ENCODE results near the gene BUD31.
A peak's percentile ranks its signal among the peaks of the same experiment; 100 is the strongest.

Gene BUD31

DNA sequence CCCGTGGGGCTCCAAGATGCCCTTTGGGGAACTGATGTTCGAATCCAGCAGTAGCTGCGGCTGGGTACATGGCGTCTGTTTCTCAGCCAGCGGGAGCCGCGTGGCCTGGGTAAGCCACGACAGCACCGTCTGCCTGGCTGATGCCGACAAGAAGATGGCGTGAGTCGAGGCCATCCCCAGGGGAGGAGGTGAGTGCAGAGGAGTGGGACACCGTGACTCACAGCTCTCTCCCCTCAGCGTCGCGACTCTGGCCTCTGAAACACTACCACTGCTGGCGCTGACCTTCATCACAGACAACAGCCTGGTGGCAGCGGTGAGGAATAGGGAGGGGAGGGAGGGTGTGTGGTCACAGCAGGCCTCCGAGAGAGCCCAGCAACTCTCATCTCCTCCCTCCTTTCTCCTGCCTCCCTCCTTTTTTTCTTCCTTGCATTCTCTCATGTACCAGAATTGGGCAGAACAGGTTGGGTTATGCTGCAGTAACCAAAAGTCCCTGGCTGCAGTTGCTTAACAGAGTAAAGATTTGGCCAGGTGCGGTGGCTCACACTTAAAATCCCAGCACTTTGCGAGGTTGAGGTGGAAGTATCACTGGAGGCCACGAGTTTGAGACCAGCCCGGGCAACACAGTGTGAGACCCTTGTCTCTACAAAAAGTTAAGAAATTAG, 17.7 kb upstream of the BUD31 start:
- H3F3A ChIP-seq (ENCODE audit: control insufficient read depth, insufficient read depth) = peaks cover 16% of the 10 kb centered on the region
- peaks cover 11% of the 10 kb centered on the region for H3K79me2 ChIP-seq (ENCODE audit: control insufficient read depth, low read length)
- H3K9me3 ChIP-seq (ENCODE audit: control insufficient read depth, insufficient read depth, low read length) = no peaks in the 10 kb centered on the region
- no peak overlapping the region for H3K4me3 ChIP-seq (ENCODE audit: low read length)
- TF ChIP-seq, protein P1, sequence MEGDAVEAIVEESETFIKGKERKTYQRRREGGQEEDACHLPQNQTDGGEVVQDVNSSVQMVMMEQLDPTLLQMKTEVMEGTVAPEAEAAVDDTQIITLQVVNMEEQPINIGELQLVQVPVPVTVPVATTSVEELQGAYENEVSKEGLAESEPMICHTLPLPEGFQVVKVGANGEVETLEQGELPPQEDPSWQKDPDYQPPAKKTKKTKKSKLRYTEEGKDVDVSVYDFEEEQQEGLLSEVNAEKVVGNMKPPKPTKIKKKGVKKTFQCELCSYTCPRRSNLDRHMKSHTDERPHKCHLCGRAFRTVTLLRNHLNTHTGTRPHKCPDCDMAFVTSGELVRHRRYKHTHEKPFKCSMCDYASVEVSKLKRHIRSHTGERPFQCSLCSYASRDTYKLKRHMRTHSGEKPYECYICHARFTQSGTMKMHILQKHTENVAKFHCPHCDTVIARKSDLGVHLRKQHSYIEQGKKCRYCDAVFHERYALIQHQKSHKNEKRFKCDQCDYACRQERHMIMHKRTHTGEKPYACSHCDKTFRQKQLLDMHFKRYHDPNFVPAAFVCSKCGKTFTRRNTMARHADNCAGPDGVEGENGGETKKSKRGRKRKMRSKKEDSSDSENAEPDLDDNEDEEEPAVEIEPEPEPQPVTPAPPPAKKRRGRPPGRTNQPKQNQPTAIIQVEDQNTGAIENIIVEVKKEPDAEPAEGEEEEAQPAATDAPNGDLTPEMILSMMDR (IDR thresholded peaks at IDR 0.05; ENCODE audit: low read depth, low read length, poor library complexity, severe bottlenecking) = no peak
- no peak for TF ChIP-seq EZH2phosphoT487 (IDR thresholded peaks at IDR 0.05; ENCODE audit: borderline replicate concordance, low read length)
- H4K20me1 ChIP-seq (ENCODE audit: control insufficient read depth, insufficient read depth, low read depth, low read length) = peaks cover 15% of the 10 kb centered on the region; the same call in 1 of the 2 replicates
- peaks cover 19% of the 10 kb centered on the region for H3K4me1 ChIP-seq (ENCODE audit: control insufficient read depth, low read length)
- H3K36me3 ChIP-seq (ENCODE audit: control insufficient read depth, low read length) = peaks cover 94% of the 10 kb centered on the region
- H3K27ac ChIP-seq (ENCODE audit: low read depth, low read length) = no peak overlapping the region
- H3K9me2 ChIP-seq (replicated peaks; ENCODE audit: control insufficient read depth, low read length) = no peaks in the 10 kb centered on the region
- H3K27me3 ChIP-seq (ENCODE audit: control insufficient read depth, low read length) = no peaks in the 10 kb centered on the region
- no peak overlapping the region for H3K4me2 ChIP-seq (ENCODE audit: low read length)

GRCh38 chr7:99392046-99392445, 16.7 kb upstream of the BUD31 start:
- Histone ChIP-seq H3K9me3 (ENCODE audit: control insufficient read depth, insufficient read depth, low read length) (no peaks in the 10 kb centered on the region), H3K36me3 (ENCODE audit: control insufficient read depth, low read length) (peaks cover 93% of the 10 kb centered on the region), H3K9me2 (replicated peaks; ENCODE audit: control insufficient read depth, low read length) (no peaks in the 10 kb centered on the region), H3F3A (ENCODE audit: control insufficient read depth, insufficient read depth) (peaks cover 20% of the 10 kb centered on the region), H3K4me3 (ENCODE audit: low read length) (peak overlapping the region; percentile 75), H4K20me1 (ENCODE audit: control insufficient read depth, insufficient read depth, low read depth, low read length) (peaks cover 18% of the 10 kb centered on the region; the same call in 1 of the 2 replicates), H3K4me2 (ENCODE audit: low read length) (peak overlapping the region; percentile 85), H3K79me2 (ENCODE audit: control insufficient read depth, low read length) (peaks cover 11% of the 10 kb centered on the region), H3K27ac (ENCODE audit: low read depth, low read length) (peak overlapping the region; percentile 48; the same call in 1 of the 2 replicates), H3K27me3 (ENCODE audit: control insufficient read depth, low read length) (no peaks in the 10 kb centered on the region), H3K4me1 (ENCODE audit: control insufficient read depth, low read length) (peaks cover 19% of the 10 kb centered on the region)
- TF ChIP-seq, protein P1 (IDR thresholded peaks at IDR 0.05; ENCODE audit: low read depth, low read length, poor library complexity, severe bottlenecking) = no peak
- TF ChIP-seq EZH2phosphoT487 (IDR thresholded peaks at IDR 0.05; ENCODE audit: borderline replicate concordance, low read length) = no peak

DNA sequence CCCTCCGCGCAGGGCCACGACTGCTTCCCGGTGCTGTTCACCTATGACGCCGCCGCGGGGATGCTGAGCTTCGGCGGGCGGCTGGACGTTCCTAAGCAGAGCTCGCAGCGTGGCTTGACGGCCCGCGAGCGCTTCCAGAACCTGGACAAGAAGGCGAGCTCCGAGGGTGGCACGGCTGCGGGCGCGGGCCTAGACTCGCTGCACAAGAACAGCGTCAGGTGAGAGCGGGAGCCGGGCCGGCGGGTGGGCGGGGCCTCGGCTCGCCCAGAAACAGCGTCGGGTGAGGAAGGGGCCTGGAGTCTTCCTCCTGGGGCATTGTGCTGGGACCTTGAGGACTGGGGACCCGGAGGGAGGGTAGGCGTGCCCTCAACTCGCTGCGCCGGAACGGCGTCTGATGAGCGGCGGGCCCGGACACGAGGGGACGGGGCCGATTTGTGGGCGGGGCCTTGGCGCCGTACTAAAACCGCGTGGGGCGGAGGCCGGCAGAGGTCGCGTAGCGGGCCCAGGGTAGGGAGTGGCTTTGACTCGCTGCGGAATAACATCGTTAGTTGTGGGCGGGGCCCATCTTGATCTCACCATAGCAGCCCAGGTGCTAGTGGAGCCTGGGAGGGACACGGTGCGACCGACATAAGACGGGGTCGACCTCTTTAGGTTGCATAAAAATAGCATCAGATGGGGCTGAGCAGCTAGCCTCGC, 16.0 kb upstream of the BUD31 start:
- no peak for TF ChIP-seq EZH2phosphoT487 (IDR thresholded peaks at IDR 0.05; ENCODE audit: borderline replicate concordance, low read length)
- TF ChIP-seq, protein P1 (IDR thresholded peaks at IDR 0.05; ENCODE audit: low read depth, low read length, poor library complexity, severe bottlenecking) = peak; percentile 11
- Histone ChIP-seq H3K9me3 (ENCODE audit: control insufficient read depth, insufficient read depth, low read length) (no peaks in the 10 kb centered on the region), H3K9me2 (replicated peaks; ENCODE audit: control insufficient read depth, low read length) (no peaks in the 10 kb centered on the region), H4K20me1 (ENCODE audit: control insufficient read depth, insufficient read depth, low read depth, low read length) (peaks cover 21% of the 10 kb centered on the region; the same call in 1 of the 2 replicates), H3K27me3 (ENCODE audit: control insufficient read depth, low read length) (no peaks in the 10 kb centered on the region), H3K4me3 (ENCODE audit: low read length) (peak overlapping the region; percentile 75), H3K4me2 (ENCODE audit: low read length) (peak overlapping the region; percentile 85), H3K36me3 (ENCODE audit: control insufficient read depth, low read length) (peaks cover 93% of the 10 kb centered on the region), H3K4me1 (ENCODE audit: control insufficient read depth, low read length) (peaks cover 19% of the 10 kb centered on the region), H3K79me2 (ENCODE audit: control insufficient read depth, low read length) (peaks cover 11% of the 10 kb centered on the region), H3F3A (ENCODE audit: control insufficient read depth, insufficient read depth) (peaks cover 22% of the 10 kb centered on the region), H3K27ac (ENCODE audit: low read depth, low read length) (peak overlapping the region; percentile 48)
